NCI-H510A treated with DMSO at 0.1 percent for 48 hours (cell line): ENCODE measurements around the gene TRIL.

ENCODE experiments used
- DNase-seq: peaks from one replicate; lab custom pipeline; 2025; lab: John Stamatoyannopoulos, UW

TRIL gene

GRCh38 chr7:28983396-28984190 lies 25.5 kb upstream of the TRIL start:
- DNase-seq: no peak

DNA sequence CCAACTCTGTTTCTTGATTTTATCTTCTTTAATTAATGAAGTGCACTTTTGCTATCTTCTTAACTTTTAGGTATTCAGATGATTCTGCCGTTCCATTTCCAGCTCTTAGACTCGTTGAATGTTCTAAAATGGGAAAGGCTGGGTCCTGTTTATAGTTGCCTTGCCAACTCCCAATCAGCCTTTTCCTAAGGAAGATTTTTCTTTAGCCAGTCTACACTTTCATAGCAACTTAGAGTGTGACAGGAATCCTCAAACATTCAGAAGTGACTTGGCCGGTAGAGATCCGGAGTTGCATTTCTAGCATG lies 23.0 kb upstream of the TRIL start:
- no peak for DNase-seq

DNA sequence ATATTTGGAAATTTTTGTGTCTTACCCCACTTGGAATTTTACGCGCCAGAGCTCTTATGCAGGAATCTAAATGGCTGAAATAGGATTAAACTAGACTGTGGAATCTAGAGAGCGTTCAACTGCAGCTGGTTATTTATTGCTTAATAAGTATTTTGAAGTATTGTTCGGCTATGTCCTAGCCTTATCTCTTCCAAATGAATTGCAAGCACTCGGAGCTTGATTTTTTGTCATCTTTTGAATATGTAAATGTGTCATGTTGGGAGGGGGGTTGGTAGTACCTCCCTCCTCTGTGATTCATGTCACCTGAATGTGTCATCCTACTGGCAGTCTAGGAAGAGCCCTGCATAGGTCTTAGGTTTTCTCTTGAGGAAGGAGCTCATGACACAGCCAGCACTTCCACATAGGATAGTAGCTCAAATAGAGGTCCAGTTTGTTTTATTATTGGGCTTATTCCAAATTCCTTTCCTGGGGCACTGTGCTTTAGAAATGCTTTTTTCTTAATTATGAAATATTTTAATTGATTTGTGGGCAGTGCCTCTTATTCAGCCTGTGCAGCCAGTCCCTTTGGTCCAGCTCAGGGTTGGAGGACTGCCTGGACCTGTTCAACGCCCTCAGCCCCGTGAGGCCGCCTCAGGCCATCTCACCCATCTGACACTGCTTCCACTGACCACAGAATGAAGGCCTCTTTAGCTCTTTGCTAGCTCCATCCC lies 22.5 kb upstream of the TRIL start:
- no peak for DNase-seq

DNA sequence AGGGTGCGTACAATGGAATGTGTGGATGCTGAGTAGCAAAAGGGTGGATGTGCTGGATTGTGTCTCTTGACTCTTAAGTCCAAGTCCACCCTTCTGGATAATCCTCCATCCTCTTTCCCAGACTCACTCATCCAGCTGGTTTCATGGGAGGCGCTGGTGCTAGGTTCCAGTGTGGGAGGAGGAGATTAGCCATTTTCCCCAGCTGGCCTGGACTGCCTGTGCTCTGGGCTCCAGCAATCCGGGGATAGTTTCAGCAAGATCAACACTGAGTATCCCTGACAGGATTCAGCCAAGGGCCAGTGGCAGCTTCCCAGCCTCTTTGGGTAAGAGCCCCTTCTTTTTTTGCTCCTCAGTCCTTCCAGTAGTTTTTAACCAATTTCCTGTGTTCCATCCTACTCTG lies 21.6 kb upstream of the TRIL start:
- no peak for DNase-seq

DNA sequence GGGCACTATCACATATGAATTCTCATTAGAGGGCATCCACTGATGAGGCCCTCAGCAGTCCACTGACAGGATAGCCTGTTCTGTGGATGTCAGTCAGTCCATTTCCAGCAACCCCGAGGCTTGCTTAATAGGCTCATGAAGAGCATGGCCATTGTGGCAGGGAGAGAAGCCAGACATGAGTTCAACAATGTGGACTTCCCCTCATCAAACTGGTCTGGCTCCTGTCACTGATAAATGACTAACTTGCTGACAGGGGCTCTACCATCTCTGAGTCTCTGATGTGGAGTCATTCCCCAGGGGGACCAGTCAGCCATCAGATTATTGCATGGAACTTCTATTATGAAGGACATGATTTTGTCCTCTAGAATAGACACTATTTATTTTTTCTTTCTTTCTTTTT lies 19.8 kb upstream of the TRIL start:
- DNase-seq: no peak

DNA sequence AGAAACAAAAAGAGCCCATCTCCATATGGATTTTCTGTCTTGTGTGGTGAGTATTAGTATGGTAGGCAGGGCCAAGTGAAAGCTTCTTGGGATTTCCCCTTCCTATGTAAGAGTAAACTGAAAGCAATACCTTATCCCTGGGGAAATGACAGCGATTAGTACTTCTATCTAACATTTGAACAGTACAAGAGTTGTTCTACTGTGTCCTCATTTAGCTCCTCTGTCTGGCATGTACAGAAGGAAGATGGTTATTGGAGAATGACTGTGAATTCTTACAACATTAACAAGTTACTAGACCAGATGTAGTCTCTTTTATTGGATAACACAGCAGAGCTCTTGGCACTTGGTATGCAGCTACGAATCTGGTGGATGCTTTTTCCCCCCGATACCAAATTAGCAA lies 17.9 kb upstream of the TRIL start:
- no peak for DNase-seq

GRCh38 chr7:28973591-28973990 lies 15.5 kb upstream of the TRIL start:
- DNase-seq: no peak

GRCh38 chr7:28964056-28964455 lies 5.9 kb upstream of the TRIL start:
- no peak for DNase-seq

DNA sequence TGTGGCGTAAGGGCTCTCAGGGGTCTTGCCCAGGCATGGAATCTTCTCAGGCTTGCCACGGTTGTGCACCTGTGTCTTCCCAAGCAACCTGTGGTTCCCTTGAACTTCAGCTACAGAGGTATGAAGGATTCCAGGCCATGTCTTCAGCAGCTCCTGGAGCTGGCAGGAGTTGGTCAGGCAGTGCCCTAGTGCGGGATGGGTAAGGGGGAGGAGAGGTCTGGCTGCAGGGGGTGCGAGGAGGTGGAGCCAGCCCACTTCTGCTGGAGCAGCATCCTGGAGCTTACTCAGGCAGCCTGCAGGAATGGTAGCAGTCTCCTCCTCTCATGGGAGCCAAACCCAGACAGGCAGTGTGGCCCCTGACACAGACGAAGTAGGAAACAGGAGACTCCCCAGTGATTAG lies 3.8 kb upstream of the TRIL start:
- no peak for DNase-seq

- DNase-seq: peak; percentile 23
These were observed 2.1 kb upstream of the TRIL start for GRCh38 chr7:28960071-28960840.

DNA sequence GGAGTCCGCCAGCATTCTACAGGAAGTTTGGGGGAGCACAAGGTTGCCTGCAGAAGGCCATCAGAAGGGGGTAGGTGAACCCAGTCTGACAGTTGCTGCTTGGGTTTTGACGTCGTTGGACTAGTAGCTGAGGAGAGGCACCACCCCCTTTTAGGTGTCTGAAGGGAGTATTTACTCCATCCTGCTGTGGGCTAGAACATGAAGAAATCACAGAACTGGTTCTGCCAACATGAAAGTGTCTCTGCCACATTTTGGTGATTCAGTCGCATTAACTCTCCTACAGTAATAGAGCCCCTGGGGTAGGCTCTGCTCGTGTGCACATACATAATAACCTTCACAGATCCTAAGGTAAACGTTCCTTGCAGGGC lies 834 bp upstream of the TRIL start:
- DNase-seq: no peak

- DNase-seq: peak; percentile 21
These were observed 337 bp downstream of the TRIL start for GRCh38 chr7:28957751-28958234.

GRCh38 chr7:28957064-28957750 lies 923 bp downstream of the TRIL start:
- peak; percentile 65 for DNase-seq

- peak; percentile 60 for DNase-seq
These were observed 1.5 kb downstream of the TRIL start for GRCh38 chr7:28956608-28957063.

GRCh38 chr7:28955718-28956607 lies 2.2 kb downstream of the TRIL start:
- peak; percentile 61 for DNase-seq

- no peak for DNase-seq
These were observed 2.8 kb downstream of the TRIL start for GRCh38 chr7:28955356-28955717.

- no peak for DNase-seq
These were observed 3.2 kb downstream of the TRIL start for GRCh38 chr7:28954946-28955345.

DNA sequence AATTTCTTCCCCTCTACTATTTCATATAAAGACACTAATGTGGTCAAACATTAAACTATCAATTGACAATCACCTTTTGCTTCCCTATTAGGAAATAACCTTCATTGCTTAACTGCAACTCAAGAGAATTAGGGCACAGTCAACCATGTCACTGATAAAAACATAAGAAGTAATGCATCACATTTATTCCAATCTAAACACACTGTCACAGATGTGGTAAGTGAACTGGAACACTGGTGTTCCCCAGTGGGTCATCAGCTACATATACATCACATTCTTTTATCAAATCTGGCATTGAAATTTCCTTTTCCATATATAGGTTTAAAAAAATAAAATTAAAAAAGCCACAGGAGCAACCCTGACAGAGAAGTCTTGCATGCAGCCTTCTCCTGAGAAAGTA lies 3.7 kb downstream of the TRIL start:
- DNase-seq: no peak

- DNase-seq: no peak
These were observed 4.5 kb downstream of the TRIL start for GRCh38 chr7:28953633-28954032.

DNA sequence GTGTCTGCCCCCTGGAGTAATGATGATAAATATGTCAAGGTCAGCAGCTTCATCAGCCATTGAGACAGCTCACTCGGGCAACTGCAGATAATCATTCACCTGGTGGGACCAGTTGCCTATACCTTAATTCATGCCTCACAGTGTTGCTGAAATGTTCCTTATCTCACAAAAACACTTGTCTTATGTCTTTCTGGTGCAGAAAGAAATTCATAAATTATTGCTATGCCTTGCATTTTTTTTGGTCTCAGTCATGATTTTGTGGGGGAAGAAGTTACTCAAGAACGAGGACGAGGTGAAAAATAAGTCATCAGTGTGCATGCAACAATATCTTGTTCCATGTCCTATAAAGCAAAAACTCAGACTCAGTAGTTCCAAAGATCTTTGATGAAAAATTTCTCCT lies 16.0 kb downstream of the TRIL start:
- no peak for DNase-seq

DNA sequence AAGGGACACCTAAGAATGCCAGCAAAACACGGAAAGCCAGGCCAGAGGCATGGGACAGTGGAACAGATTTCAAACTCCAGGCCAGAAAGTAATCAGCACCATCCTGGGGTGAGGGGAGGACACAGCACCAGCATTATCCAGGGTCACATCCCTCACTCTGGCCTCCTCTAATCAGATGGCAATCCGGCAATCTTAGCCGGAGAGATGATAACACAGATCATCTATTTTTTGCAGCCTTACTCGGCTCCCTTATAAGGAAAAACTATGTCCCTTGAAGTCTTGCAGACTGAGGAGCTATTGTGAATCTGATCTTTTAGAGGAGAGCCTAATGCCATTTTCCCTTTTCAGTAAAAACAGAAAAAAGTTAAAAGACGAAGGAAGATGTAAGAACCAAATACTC lies 16.5 kb downstream of the TRIL start:
- no peak for DNase-seq
